ENCODE results near the gene OLR1.

GRCh38 chr12:10126413-10126812 lies 45.5 kb downstream of the OLR1 start:
- TF ChIP-seq CTCF (IDR thresholded peaks at IDR 0.05) = no peak
- TF ChIP-seq POLR2A (IDR thresholded peaks at IDR 0.05) = no peak
